Testis (tissue), 3 donors: ENCODE measurements around the gene ZNF282. TPM values are rescaled to one million over a fixed set of nuclear protein-coding genes. Genes with fewer than 3 reads are reported as not detected.

ENCODE experiments used
- DNase-seq: peaks from one replicate; pipeline ENCODE4 v3.0.0-alpha.2; 2019
- H3K27ac ChIP-seq, 2 donors: fragments of 200-600 bp; sonication (generic); one replicate each; pipeline ENCODE4 v1.5.1; 2019
- H3K27me3 ChIP-seq: fragments of 200-600 bp; sonication (generic); one replicate; pipeline ENCODE4 v1.5.1; 2019
- H3K36me3 ChIP-seq: fragments of 200-600 bp; sonication (generic); one replicate; pipeline ENCODE4 v1.5.1; 2017; ENCODE audit warnings: low read depth; ENCODE audit errors: missing control alignments
- H3K4me1 ChIP-seq: fragments of 200-600 bp; sonication (generic); one replicate; pipeline ENCODE4 v1.5.1; 2019
- H3K4me3 ChIP-seq, 2 donors: fragments of 200-600 bp; sonication (generic); one replicate each; pipeline ENCODE4 v1.5.1; 2017 to 2019
- H3K9me3 ChIP-seq: fragments of 200-600 bp; sonication (generic); one replicate; pipeline ENCODE4 v1.5.1; 2017
- CTCF ChIP-seq, 3 experiments: fragments of 450-650 bp in 2 of 3; fragments of 200-600 bp in 1 of 3; sonication (generic) in 1 of 3; IDR thresholded peaks; one replicate each; pipeline ENCODE4 v1.5.1; 2016 to 2019; ENCODE audit warnings: antibody characterized with exemption in 3 of 3, mild to moderate bottlenecking in 2 of 3, moderate library complexity in 1 of 3
- POLR2A ChIP-seq: fragments of 450-650 bp; IDR thresholded peaks from one replicate; pipeline ENCODE4 v1.6.1; 2017; ENCODE audit warnings: antibody characterized with exemption, mild to moderate bottlenecking, moderate library complexity
- WGBS, 2 donors: methylation state at CpG; one replicate each; pipeline ENCODE4 v1.1.5; 2018; 5-methylcytosine and 5-hydroxymethylcytosine counted together
- intact Hi-C: fragments of 100-400 bp; cut with DNase I; formaldehyde crosslinking; loops from one replicate; pipeline ENCODE4 v1.15.1; 2023; ENCODE audit warnings: low total_unique reads
- polyA plus RNA-seq: library from polyadenylated mRNA; stranded (reverse); fragments of 350-450 nt; fragmentation: Illumina TruSeq; extraction: RNeasy Lipid Tissue Mini Kit (QIAGEN cat#74804); gene quantifications from one replicate; pipeline ENCODE4 v1.2.3, GENCODE V29; 2014; ENCODE audit warnings: low read depth, low replicate concordance; ENCODE audit not compliant: insufficient read depth
- total RNA-seq, 2 donors: library from RNA; depleted of rRNA; stranded (reverse); fragments of >200 nt; gene quantifications; one replicate each; pipeline ENCODE4 v1.2.3, GENCODE V29; 2016

ZNF282 gene
- total and polyA plus RNA-seq, 3 donors from 2014 or later: 9.6 to 17.6 (median 12.2) TPM

- no peak for DNase-seq
- Histone ChIP-seq H3K36me3 (no peaks in the 10 kb centered on the region), H3K27ac (no peak overlapping the region), H3K4me1 (no peaks in the 10 kb centered on the region), H3K27me3 (no peaks in the 10 kb centered on the region), H3K4me3 (no peak overlapping the region), H3K9me3 (no peaks in the 10 kb centered on the region)
- WGBS, 2 donors: 95% methylated on average over 17 to 19 of the region's 19 CpGs
- intact Hi-C loops: no loop called here
- TF ChIP-seq POLR2A (no peak), CTCF (IDR thresholded peaks at IDR 0.05) (no peak)
Measured at GRCh38 chr7:149179241-149179640, 16.1 kb upstream of the ZNF282 start.

GRCh38 chr7:149180722-149181449 is 14.5 kb upstream of the ZNF282 start:
- no peaks in the 10 kb centered on the region for H3K36me3 ChIP-seq
- no peak for DNase-seq
- no peaks in the 10 kb centered on the region for H3K9me3 ChIP-seq
- H3K27ac ChIP-seq: no peak overlapping the region
- no peak overlapping the region for H3K4me3 ChIP-seq
- no peaks in the 10 kb centered on the region for H3K27me3 ChIP-seq
- TF ChIP-seq POLR2A: no peak
- TF ChIP-seq CTCF (IDR thresholded peaks at IDR 0.05): no peak
- H3K4me1 ChIP-seq: no peaks in the 10 kb centered on the region
- intact Hi-C loops: no loop called here

- no peaks in the 10 kb centered on the region for H3K27me3 ChIP-seq
- H3K36me3 ChIP-seq: no peaks in the 10 kb centered on the region
- no peak for DNase-seq
- TF ChIP-seq CTCF (IDR thresholded peaks at IDR 0.05) (no peak), POLR2A (no peak)
- intact Hi-C loops: no loop called here
- no peaks in the 10 kb centered on the region for H3K4me1 ChIP-seq
- no peaks in the 10 kb centered on the region for H3K9me3 ChIP-seq
- H3K27ac ChIP-seq: no peak overlapping the region
- H3K4me3 ChIP-seq: no peak overlapping the region
Measured at GRCh38 chr7:149181450-149181790, 13.9 kb upstream of the ZNF282 start.

- no peak for DNase-seq
- no peaks in the 10 kb centered on the region for H3K27me3 ChIP-seq
- WGBS, 2 donors: 92 to 95% methylated on average over 6 of the region's 6 CpGs
- intact Hi-C loops: no loop called here
- H3K4me3 ChIP-seq: no peak overlapping the region
- no peaks in the 10 kb centered on the region for H3K36me3 ChIP-seq
- no peaks in the 10 kb centered on the region for H3K4me1 ChIP-seq
- no peaks in the 10 kb centered on the region for H3K9me3 ChIP-seq
- TF ChIP-seq POLR2A: no peak
- TF ChIP-seq CTCF (IDR thresholded peaks at IDR 0.05): no peak
- no peak overlapping the region for H3K27ac ChIP-seq
Measured at GRCh38 chr7:149184274-149184673, 11.1 kb upstream of the ZNF282 start.

GRCh38 chr7:149188213-149188612 is 7.1 kb upstream of the ZNF282 start:
- Histone ChIP-seq H3K4me3 (no peak overlapping the region), H3K36me3 (no peaks in the 10 kb centered on the region), H3K4me1 (no peaks in the 10 kb centered on the region), H3K9me3 (no peaks in the 10 kb centered on the region), H3K27me3 (no peaks in the 10 kb centered on the region), H3K27ac (no peak overlapping the region)
- intact Hi-C loops: no loop called here
- 36 to 51% methylated on average over 2 of the region's 2 CpGs for WGBS, 2 donors
- TF ChIP-seq CTCF (IDR thresholded peaks at IDR 0.05) (no peak), POLR2A (no peak)
- DNase-seq: no peak
